Neural cell (in vitro differentiated cells): ENCODE data around the gene THADA. TPM values are rescaled to one million over a fixed set of nuclear protein-coding genes. Genes with fewer than 3 reads are reported as not detected.

Experiments used
- H2AFZ ChIP-seq: fragments of 200-600, 300-800 bp; sonication (generic), shearing (Covaris generic); 2 replicates; pipeline ENCODE4 v1.6.0; 2014; ENCODE audit warnings: low read depth, mild to moderate bottlenecking, antibody characterized with exemption, low read length, moderate library complexity
- H3F3A ChIP-seq: fragments of 200-600 bp; shearing (Covaris generic); 2 replicates; pipeline ENCODE4 v1.6.1; 2016; ENCODE audit warnings: mild to moderate bottlenecking, moderate library complexity, mixed read lengths, antibody characterized with exemption, low read length; ENCODE audit not compliant: insufficient read depth, poor library complexity, severe bottlenecking
- H3K27ac ChIP-seq: fragments of 200-600, 300-800 bp; sonication (generic), shearing (Covaris generic); 2 replicates; pipeline ENCODE4 v1.5.1; 2014; ENCODE audit warnings: mild to moderate bottlenecking, low read length, moderate library complexity
- H3K27me3 ChIP-seq: fragments of 300-800, 200-600 bp; sonication (generic), shearing (Covaris generic); 2 replicates; pipeline ENCODE4 v1.6.0; 2014; ENCODE audit warnings: mild to moderate bottlenecking, low read depth, low read length, moderate library complexity; ENCODE audit not compliant: insufficient read depth
- H3K36me3 ChIP-seq: fragments of 300-800, 200-600 bp; sonication (generic), shearing (Covaris generic); 2 replicates; pipeline ENCODE4 v1.5.1; 2014; ENCODE audit warnings: mild to moderate bottlenecking, antibody characterized with exemption, low read length, moderate library complexity; ENCODE audit not compliant: insufficient read depth
- H3K4me2 ChIP-seq: fragments of 300-800, 200-600 bp; sonication (generic), shearing (Covaris generic); 2 replicates; pipeline ENCODE4 v1.6.0; 2014; ENCODE audit warnings: mild to moderate bottlenecking, low read length
- H3K4me3 ChIP-seq: fragments of 300-800, 200-600 bp; sonication (generic), shearing (Covaris generic); 2 replicates; pipeline ENCODE4 v1.5.1; 2014; ENCODE audit warnings: mild to moderate bottlenecking, low read length, moderate library complexity
- H3K79me2 ChIP-seq: fragments of 200-600 bp; shearing (Covaris generic); replicated peaks from 2 replicates; pipeline ENCODE4 v1.6.0; 2014; ENCODE audit warnings: mild to moderate bottlenecking, low read length, moderate library complexity; ENCODE audit not compliant: insufficient read depth
- H3K9ac ChIP-seq: fragments of 300-800, 200-600 bp; sonication (generic), shearing (Covaris generic); 2 replicates; pipeline ENCODE4 v1.6.1; 2016; ENCODE audit warnings: mild to moderate bottlenecking, low read length, mixed read lengths
- H3K9me2 ChIP-seq: fragments of 200-600 bp; shearing (Covaris generic); 2 replicates; pipeline ENCODE4 v1.6.1; 2016; ENCODE audit warnings: mild to moderate bottlenecking, low read length, mixed read lengths; ENCODE audit not compliant: insufficient read depth
- H3K9me3 ChIP-seq: fragments of 200-600, 300-800 bp; sonication (generic), shearing (Covaris generic); 2 replicates; pipeline ENCODE4 v1.6.1; 2016; ENCODE audit warnings: mild to moderate bottlenecking, mixed run types, low read length, moderate library complexity, mixed read lengths
- H4K20me1 ChIP-seq: fragments of 200-600 bp; shearing (Covaris generic); 2 replicates; pipeline ENCODE4 v1.6.1; 2016; ENCODE audit warnings: mild to moderate bottlenecking, mixed run types; ENCODE audit not compliant: insufficient read depth
- CTCF ChIP-seq: fragments of 450-650 bp; IDR thresholded peaks from 2 replicates; pipeline ENCODE4 v1.5.1; 2014; ENCODE audit warnings: antibody characterized with exemption, mild to moderate bottlenecking, moderate library complexity; ENCODE audit not compliant: poor library complexity, severe bottlenecking
- EP300 ChIP-seq: fragments of 450-650 bp; conservative IDR thresholded peaks from 2 replicates; pipeline ENCODE4 v1.6.1; 2014; ENCODE audit warnings: antibody characterized with exemption, mild to moderate bottlenecking, moderate library complexity; ENCODE audit not compliant: poor library complexity, severe bottlenecking
- EZH2 ChIP-seq: fragments of 200-600, 300-800 bp; shearing (Covaris generic), sonication (generic); IDR thresholded peaks from 2 replicates; pipeline ENCODE4 v1.6.1; 2014; ENCODE audit warnings: antibody characterized with exemption, low read length, borderline replicate concordance, mild to moderate bottlenecking; ENCODE audit not compliant: insufficient read depth, poor library complexity, severe bottlenecking
- MXI1 ChIP-seq: fragments of 450-650 bp; conservative IDR thresholded peaks from 2 replicates; pipeline ENCODE4 v1.6.1; 2014; ENCODE audit warnings: antibody characterized with exemption, mild to moderate bottlenecking; ENCODE audit not compliant: poor library complexity, severe bottlenecking
- POLR2AphosphoS5 ChIP-seq: IDR thresholded peaks from 2 replicates; pipeline ENCODE4 v1.6.1; 2012
- RAD21 ChIP-seq: fragments of 450-650 bp; conservative IDR thresholded peaks from 2 replicates; pipeline ENCODE4 v1.6.1; 2014; ENCODE audit warnings: antibody characterized with exemption, mild to moderate bottlenecking, moderate library complexity
- SMC3 ChIP-seq: fragments of 450-650 bp; conservative IDR thresholded peaks from 2 replicates; pipeline ENCODE4 v1.6.1; 2014; ENCODE audit warnings: antibody characterized with exemption, mild to moderate bottlenecking, moderate library complexity; ENCODE audit not compliant: poor library complexity
- TAF1 ChIP-seq: IDR thresholded peaks from 2 replicates; pipeline ENCODE4 v1.6.1; 2012; ENCODE audit warnings: low read depth
- polyA plus RNA-seq: library from polyadenylated mRNA; depleted of rRNA; stranded (reverse); fragments of >200 nt; gene quantifications from 2 replicates; pipeline ENCODE4 v1.2.3, GENCODE V29; 2014
- TF ChIP-seq, protein P1 (sequence below): IDR thresholded peaks from 2 replicates; pipeline ENCODE4 v1.6.1; 2012; ENCODE audit warnings: borderline replicate concordance

Gene THADA
- polyA plus RNA-seq, 1 donor from 2014 or later: 8.5 TPM

DNA sequence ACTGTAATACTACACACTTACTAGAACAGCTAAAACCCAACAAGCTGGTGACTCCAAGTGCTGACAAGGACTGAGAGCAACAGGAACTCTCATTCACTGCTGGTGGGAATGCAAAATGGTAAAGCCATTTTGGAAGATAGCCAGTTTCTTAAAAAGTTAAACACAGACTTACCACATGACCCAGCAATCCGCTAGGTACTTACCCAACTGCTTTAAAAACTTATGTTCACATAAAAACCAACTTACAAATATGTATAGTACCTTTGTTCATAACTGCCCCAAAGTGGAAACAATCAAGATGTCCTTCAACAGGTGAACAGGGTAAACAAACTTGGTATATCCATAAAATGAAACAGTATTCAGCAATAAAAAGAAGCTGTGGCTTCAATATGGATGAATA, 216.3 kb downstream of the THADA start:
- Histone ChIP-seq H3K4me2 (no peak overlapping the region), H4K20me1 (no peaks in the 10 kb centered on the region), H3K4me3 (no peak overlapping the region), H3K9me2 (no peaks in the 10 kb centered on the region), H3F3A (no peaks in the 10 kb centered on the region), H3K36me3 (no peaks in the 10 kb centered on the region), H2AFZ (no peak overlapping the region), H3K27ac (no peak overlapping the region), H3K9ac (no peak overlapping the region), H3K27me3 (no peaks in the 10 kb centered on the region), H3K9me3 (no peaks in the 10 kb centered on the region), H3K79me2 (no peaks in the 10 kb centered on the region)
- TF ChIP-seq TAF1: no peak
- TF ChIP-seq POLR2AphosphoS5: no peak
- no peak for TF ChIP-seq SMC3
- TF ChIP-seq EZH2: no peak
- no peak for TF ChIP-seq EP300
- no peak for TF ChIP-seq MXI1
- TF ChIP-seq RAD21: no peak
- TF ChIP-seq, protein P1, sequence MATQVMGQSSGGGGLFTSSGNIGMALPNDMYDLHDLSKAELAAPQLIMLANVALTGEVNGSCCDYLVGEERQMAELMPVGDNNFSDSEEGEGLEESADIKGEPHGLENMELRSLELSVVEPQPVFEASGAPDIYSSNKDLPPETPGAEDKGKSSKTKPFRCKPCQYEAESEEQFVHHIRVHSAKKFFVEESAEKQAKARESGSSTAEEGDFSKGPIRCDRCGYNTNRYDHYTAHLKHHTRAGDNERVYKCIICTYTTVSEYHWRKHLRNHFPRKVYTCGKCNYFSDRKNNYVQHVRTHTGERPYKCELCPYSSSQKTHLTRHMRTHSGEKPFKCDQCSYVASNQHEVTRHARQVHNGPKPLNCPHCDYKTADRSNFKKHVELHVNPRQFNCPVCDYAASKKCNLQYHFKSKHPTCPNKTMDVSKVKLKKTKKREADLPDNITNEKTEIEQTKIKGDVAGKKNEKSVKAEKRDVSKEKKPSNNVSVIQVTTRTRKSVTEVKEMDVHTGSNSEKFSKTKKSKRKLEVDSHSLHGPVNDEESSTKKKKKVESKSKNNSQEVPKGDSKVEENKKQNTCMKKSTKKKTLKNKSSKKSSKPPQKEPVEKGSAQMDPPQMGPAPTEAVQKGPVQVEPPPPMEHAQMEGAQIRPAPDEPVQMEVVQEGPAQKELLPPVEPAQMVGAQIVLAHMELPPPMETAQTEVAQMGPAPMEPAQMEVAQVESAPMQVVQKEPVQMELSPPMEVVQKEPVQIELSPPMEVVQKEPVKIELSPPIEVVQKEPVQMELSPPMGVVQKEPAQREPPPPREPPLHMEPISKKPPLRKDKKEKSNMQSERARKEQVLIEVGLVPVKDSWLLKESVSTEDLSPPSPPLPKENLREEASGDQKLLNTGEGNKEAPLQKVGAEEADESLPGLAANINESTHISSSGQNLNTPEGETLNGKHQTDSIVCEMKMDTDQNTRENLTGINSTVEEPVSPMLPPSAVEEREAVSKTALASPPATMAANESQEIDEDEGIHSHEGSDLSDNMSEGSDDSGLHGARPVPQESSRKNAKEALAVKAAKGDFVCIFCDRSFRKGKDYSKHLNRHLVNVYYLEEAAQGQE: no peak
- TF ChIP-seq CTCF: no peak

GRCh38 chr2:43377327-43377726, 218.5 kb downstream of the THADA start:
- Histone ChIP-seq H3F3A (no peaks in the 10 kb centered on the region), H3K4me2 (no peak overlapping the region)
- TF ChIP-seq EP300 (no peak), CTCF (no peak), POLR2AphosphoS5 (no peak), SMC3 (no peak), EZH2 (no peak), RAD21 (no peak), TAF1 (no peak)
- TF ChIP-seq, protein P1: no peak

More at GRCh38 chr2:43377327-43377726, 218.5 kb downstream of the THADA start:
- H3K27me3 ChIP-seq: no peaks in the 10 kb centered on the region
- H3K36me3 ChIP-seq: no peaks in the 10 kb centered on the region
- no peaks in the 10 kb centered on the region for H4K20me1 ChIP-seq
- H2AFZ ChIP-seq: no peak overlapping the region
- H3K9me2 ChIP-seq: no peaks in the 10 kb centered on the region
- no peaks in the 10 kb centered on the region for H3K79me2 ChIP-seq
- no peaks in the 10 kb centered on the region for H3K9me3 ChIP-seq
- H3K9ac ChIP-seq: no peak overlapping the region
- H3K4me3 ChIP-seq: no peak overlapping the region
- no peak overlapping the region for H3K27ac ChIP-seq
